ENCODE data around the gene TTC39B.

TTC39B gene

DNA sequence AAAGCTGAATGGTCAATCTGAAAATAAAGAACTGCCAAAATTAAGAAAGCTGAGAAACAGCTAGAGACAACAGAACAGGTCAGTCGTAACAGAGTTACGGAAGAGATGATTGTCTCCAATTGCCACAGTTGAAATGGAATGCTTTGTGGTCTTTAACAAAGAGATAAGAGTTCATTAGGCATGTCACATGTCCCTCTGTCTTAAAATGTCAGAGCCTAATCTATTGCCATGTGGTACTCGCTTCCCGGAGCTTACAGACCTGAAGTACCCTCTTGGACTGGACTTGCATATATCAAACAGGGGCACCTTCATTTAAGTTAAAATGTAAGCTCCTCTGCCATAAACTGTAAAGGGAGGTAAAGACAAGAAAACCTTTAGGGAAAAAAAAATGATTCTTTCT lies 19.7 kb downstream of the TTC39B start:
- Histone ChIP-seq H3K4me3 (ENCODE audit: low read depth, low read length) (no peak overlapping the region), H3K79me2 (no peaks in the 10 kb centered on the region)
- TF ChIP-seq, protein P1, sequence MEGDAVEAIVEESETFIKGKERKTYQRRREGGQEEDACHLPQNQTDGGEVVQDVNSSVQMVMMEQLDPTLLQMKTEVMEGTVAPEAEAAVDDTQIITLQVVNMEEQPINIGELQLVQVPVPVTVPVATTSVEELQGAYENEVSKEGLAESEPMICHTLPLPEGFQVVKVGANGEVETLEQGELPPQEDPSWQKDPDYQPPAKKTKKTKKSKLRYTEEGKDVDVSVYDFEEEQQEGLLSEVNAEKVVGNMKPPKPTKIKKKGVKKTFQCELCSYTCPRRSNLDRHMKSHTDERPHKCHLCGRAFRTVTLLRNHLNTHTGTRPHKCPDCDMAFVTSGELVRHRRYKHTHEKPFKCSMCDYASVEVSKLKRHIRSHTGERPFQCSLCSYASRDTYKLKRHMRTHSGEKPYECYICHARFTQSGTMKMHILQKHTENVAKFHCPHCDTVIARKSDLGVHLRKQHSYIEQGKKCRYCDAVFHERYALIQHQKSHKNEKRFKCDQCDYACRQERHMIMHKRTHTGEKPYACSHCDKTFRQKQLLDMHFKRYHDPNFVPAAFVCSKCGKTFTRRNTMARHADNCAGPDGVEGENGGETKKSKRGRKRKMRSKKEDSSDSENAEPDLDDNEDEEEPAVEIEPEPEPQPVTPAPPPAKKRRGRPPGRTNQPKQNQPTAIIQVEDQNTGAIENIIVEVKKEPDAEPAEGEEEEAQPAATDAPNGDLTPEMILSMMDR (IDR thresholded peaks at IDR 0.05) = no peak

DNA sequence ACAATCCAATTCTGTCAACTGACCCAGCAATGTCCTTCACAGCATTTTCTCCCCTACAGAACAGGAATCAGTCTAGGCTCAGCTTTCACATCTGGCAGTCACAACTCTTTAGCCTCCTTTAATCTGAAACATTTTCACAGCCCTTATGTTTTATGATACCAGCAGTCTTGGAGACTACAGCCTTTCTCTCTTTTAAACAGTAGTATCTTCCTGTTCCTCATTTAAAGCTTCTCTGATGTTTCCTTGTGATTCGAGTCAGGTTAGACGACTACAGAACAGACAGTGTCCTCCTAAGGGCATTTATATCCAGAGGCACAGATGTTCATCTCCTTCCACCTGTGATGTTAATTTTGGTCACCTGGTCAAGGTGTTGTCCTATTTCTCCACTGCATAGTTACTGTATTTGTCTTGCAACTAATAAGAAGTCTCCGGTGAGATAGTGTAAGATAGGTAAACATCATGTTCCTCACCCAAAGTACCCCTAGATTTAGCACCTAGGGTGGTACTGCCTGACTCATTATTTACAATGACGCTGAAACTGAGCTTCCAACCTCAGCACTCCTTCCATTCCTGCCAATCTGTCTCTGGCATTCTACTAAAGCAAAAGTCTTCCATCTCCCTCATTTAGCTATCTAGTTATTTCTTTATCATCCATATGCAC lies 20.7 kb downstream of the TTC39B start:
- TF ChIP-seq, protein P1 (IDR thresholded peaks at IDR 0.05) = no peak
- Histone ChIP-seq H3K9me3 (ENCODE audit: control insufficient read depth, low read length) (no peaks in the 10 kb centered on the region), H3K27ac (no peak overlapping the region), H2AFZ (no peak overlapping the region), H3K4me2 (ENCODE audit: low read length) (no peak overlapping the region), H3K4me3 (ENCODE audit: low read depth, low read length) (no peak overlapping the region), H3K9ac (no peak overlapping the region), H3K36me3 (ENCODE audit: control insufficient read depth, insufficient read depth, low read length) (no peaks in the 10 kb centered on the region), H3K4me1 (no peaks in the 10 kb centered on the region), H3K27me3 (ENCODE audit: control insufficient read depth, insufficient read depth, low read length) (no peaks in the 10 kb centered on the region), H3K79me2 (no peaks in the 10 kb centered on the region)

More for the DNA sequence above, 19.7 kb downstream of the TTC39B start:
- H3K27ac ChIP-seq = no peak overlapping the region
- H3K4me1 ChIP-seq = no peaks in the 10 kb centered on the region
- no peak overlapping the region for H2AFZ ChIP-seq
- no peaks in the 10 kb centered on the region for H3K27me3 ChIP-seq (ENCODE audit: control insufficient read depth, insufficient read depth, low read length)
- H3K36me3 ChIP-seq (ENCODE audit: control insufficient read depth, insufficient read depth, low read length) = no peaks in the 10 kb centered on the region
- H3K9me3 ChIP-seq (ENCODE audit: control insufficient read depth, low read length) = no peaks in the 10 kb centered on the region
- no peak overlapping the region for H3K9ac ChIP-seq
- no peak overlapping the region for H3K4me2 ChIP-seq (ENCODE audit: low read length)

DNA sequence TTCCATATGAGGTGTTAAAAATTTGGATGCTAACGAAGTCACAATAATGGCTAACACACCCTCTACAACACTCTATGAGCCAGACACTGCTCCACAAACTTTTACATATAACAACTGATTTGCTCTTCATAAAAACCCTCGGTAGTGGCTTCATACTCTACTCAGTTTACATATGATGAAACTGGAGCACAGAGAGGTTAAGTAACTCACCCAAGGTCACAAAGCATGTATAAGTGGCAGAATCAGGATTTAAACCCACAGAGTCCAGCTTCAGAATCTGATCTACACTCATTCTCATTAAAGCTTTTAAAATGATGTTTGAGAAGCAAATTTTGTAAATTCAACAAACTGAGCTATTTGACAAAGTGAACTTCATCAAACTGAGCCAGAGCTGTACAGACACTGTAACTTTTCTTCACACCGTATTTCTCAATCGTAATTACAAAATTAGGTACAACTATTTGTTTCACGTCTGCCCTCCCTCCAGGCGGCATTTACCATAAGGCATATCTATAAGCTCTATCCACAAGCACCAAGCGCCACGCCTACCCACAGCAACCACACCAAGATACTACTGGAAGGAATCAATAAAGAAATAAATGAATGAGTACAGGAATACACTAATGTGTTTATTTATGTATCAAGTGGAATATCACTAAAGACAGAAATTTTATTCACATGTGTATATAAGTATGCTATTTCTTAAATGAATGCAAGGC lies 24.3 kb downstream of the TTC39B start:
- Histone ChIP-seq H3K27me3 (ENCODE audit: control insufficient read depth, insufficient read depth, low read length) (no peaks in the 10 kb centered on the region), H2AFZ (no peak overlapping the region), H3K36me3 (ENCODE audit: control insufficient read depth, insufficient read depth, low read length) (no peaks in the 10 kb centered on the region), H3K4me3 (ENCODE audit: low read depth, low read length) (no peak overlapping the region), H3K27ac (no peak overlapping the region), H3K4me2 (ENCODE audit: low read length) (no peak overlapping the region), H3K9me3 (ENCODE audit: control insufficient read depth, low read length) (no peaks in the 10 kb centered on the region), H3K9ac (no peak overlapping the region), H3K79me2 (no peaks in the 10 kb centered on the region), H3K4me1 (no peaks in the 10 kb centered on the region)
- TF ChIP-seq, protein P1 (IDR thresholded peaks at IDR 0.05) = no peak

DNA sequence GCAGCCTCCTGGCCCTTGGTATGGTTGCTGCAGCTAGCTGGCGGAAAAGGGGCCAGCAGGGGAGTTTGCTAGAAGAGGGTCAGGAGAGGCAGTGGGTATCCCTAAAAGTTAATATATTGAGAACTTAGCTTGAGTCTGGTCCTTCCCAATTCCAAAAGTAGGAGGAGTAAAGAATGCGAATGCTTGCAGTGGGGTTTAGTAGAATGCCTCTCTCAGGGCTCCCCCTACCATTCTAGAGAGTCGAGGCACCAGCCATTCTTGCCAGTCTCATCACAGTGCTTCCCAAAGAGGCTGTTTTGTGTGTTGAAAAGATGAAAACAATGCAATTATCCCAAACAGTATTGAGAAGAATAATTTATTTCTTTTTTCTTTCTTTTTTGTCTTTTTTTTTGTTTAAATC lies 26.4 kb downstream of the TTC39B start:
- Histone ChIP-seq H3K9me3 (ENCODE audit: control insufficient read depth, low read length) (no peaks in the 10 kb centered on the region), H3K27ac (no peak overlapping the region), H3K79me2 (no peaks in the 10 kb centered on the region), H3K4me1 (no peaks in the 10 kb centered on the region), H3K4me2 (ENCODE audit: low read length) (no peak overlapping the region), H3K36me3 (ENCODE audit: control insufficient read depth, insufficient read depth, low read length) (no peaks in the 10 kb centered on the region), H3K27me3 (ENCODE audit: control insufficient read depth, insufficient read depth, low read length) (no peaks in the 10 kb centered on the region), H2AFZ (no peak overlapping the region), H3K9ac (no peak overlapping the region), H3K4me3 (ENCODE audit: low read depth, low read length) (no peak overlapping the region)
- TF ChIP-seq, protein P1 (IDR thresholded peaks at IDR 0.05) = no peak
